ENCODE data around the gene RNLS. TPM values are rescaled to one million over a fixed set of nuclear protein-coding genes. Genes with fewer than 3 reads are reported as not detected.

The RNLS gene
- total RNA-seq, 1 donor from 2014 or later = 2.1 TPM

DNA sequence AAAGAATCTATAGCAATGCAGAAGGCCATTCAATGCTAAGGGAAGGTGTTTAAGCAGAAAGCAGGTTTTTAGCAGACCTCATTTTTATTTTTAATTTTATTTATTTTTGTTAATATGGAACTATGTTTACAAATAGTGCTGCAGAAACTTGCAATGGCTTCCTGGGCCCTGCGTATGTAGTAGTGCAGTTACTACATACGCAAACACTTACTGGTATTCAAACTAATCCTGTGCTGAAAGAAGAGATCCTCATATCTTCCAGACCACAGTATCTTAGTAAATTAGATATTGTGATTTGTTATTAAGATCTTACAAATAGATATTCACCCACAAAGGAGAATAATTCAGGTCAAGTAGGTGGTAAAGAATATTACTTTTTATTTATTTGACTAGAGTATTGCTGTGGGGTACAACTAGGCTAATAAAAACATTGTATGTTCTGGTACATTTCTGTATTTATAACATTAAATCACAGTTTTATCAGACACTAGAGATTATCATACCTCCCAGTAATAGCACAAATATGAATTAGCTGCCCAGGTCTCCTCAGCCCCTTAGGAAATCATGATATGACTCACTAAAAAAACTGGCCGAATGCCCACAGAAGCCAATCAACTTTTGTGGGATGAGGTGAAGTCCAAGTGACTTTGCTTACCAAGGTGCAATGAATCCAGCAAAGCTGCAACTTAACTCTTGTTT lies 57.6 kb downstream of the RNLS start:
- peaks cover 4% of the 10 kb centered on the region for H3K27me3 Mint-ChIP-seq
- no peak overlapping the region for H3K27ac Mint-ChIP-seq
- H3K4me3 Mint-ChIP-seq = no peak overlapping the region
- no peaks in the 10 kb centered on the region for H3K36me3 Mint-ChIP-seq (ENCODE audit: low read depth)
- H3K4me1 Mint-ChIP-seq = peaks cover 3% of the 10 kb centered on the region
- DNase-seq = no peak
- intact Hi-C loops (cut with micrococcal nuclease) = no loop called here
- H3K9me3 Mint-ChIP-seq = no peaks in the 10 kb centered on the region

DNA sequence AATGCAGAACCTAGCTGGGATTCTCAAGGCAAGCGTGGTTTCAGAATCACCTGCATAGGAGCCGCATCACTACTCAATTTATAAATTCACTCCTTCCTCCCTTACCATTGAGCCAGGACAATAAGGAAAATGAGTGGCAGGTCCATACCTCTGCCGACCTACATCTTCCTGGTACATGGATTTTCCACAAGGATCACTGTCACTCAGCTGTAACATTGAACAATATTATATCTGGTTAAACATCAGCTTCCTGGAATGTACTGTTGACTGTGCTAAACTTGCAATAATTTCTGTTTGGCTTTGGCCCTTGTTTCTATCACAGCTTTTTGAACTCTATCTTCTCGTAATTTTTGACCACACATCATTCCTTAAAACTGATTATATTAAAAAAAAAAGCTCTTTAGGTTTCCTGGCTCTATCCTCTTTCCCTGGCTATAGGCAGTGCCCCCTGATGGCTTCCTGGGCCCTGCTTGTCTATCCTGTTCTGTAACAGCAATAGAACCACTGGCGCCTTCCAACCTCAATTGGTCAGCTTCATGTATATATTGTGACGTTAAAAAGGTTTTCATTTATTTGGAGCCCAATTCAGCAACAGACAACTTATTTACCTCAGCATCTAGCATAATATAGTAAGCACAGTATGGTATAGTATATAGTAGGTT lies 59.2 kb downstream of the RNLS start:
- Mint-ChIP-seq H3K4me3 (no peak overlapping the region), H3K36me3 (ENCODE audit: low read depth) (no peaks in the 10 kb centered on the region), H3K4me1 (peaks cover 3% of the 10 kb centered on the region), H3K9me3 (no peaks in the 10 kb centered on the region), H3K27ac (no peak overlapping the region), H3K27me3 (peaks cover 9% of the 10 kb centered on the region)
- intact Hi-C loops (cut with micrococcal nuclease) = no loop called here
- DNase-seq = no peak

DNA sequence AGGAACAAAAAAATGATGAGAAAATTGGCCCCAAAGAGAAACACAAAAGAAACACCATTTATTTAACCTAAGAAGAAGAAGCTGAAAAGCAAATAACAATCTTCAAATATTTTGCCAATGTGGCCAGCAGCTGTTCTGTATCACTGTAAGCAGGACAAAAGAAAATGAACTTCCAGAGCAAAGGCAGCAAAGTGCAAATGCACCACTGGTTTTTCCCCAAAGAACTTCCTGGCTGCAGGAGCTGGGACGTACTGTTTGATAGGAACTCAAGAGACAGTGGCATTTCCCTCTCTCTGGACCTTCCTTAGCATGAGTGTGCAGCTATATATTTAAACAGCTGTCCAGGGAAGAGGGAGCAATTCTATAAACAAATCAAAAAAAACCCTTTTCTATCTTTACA lies 60.4 kb downstream of the RNLS start:
- H3K9me3 Mint-ChIP-seq = no peaks in the 10 kb centered on the region
- no peak for DNase-seq
- intact Hi-C loops (cut with micrococcal nuclease) = no loop called here
- H3K27me3 Mint-ChIP-seq = peaks cover 11% of the 10 kb centered on the region
- no peak overlapping the region for H3K4me3 Mint-ChIP-seq
- no peak overlapping the region for H3K27ac Mint-ChIP-seq
- no peaks in the 10 kb centered on the region for H3K4me1 Mint-ChIP-seq
- no peaks in the 10 kb centered on the region for H3K36me3 Mint-ChIP-seq (ENCODE audit: low read depth)

DNA sequence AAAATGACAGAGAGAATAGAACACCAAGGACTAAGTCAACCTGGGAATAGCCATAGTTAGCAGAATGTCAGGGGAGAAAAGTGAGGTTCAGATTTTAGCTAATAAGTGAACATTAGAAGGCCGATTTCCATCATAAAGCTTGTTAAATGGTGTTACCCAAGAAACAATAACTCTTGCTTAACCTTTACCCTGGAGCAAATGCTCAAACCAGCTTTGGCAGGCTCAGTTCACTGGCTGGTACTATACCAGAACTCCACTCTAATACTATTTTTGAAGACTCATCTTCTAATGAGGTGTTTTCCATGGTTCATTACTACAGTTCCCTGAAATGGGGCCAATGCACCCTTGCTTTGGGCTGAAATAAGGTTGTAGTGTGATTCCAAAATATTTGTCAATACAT lies 61.3 kb downstream of the RNLS start:
- Mint-ChIP-seq H3K9me3 (no peaks in the 10 kb centered on the region), H3K27me3 (peaks cover 10% of the 10 kb centered on the region), H3K4me1 (no peaks in the 10 kb centered on the region), H3K36me3 (ENCODE audit: low read depth) (no peaks in the 10 kb centered on the region), H3K4me3 (no peak overlapping the region), H3K27ac (no peak overlapping the region)
- intact Hi-C loops (cut with micrococcal nuclease) = no loop called here
- DNase-seq = no peak

DNA sequence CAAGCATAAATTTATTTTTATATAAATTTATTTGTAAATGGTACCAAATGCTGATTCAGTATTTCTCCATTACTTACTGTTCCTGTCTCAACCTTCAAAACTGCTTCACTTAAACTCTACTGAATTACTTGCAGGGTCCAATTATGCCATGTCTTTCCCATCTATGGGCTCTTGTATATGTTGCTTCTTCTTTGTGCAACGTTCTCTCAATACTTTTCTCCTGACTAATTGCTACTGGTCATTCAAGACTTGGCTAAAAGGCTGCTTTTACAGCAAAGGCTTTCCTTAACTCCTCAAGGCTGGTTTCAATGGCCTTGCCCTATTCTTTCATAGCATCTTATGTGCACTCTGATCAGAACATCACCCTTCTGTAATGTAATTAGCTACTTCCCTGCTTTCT lies 67.9 kb downstream of the RNLS start:
- no peak overlapping the region for H3K4me3 Mint-ChIP-seq
- peaks cover 14% of the 10 kb centered on the region for H3K9me3 Mint-ChIP-seq

DNA sequence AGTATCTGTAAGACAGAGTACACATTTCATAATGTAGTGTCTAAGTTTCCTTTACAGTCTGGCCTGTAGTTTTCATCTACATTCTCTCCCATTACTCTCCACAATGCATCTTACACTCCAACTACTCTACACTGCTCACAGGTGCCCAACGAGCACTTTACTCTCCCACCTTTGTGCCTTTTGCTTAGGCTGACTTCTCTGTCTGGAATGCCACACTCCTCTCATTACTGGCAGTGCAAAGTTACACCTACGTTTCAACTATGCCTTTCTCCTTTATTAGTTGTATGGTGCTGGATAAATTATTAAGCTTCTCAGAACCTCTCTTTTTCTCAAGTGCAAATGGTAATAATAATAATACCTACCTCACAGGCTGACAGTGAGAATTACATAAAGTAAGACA lies 70.5 kb downstream of the RNLS start:
- Mint-ChIP-seq H3K4me3 (no peak overlapping the region), H3K27me3 (peaks cover 9% of the 10 kb centered on the region), H3K4me1 (no peaks in the 10 kb centered on the region), H3K9me3 (peaks cover 14% of the 10 kb centered on the region), H3K27ac (no peak overlapping the region), H3K36me3 (ENCODE audit: low read depth) (no peaks in the 10 kb centered on the region)
- no peak for DNase-seq
- intact Hi-C loops (cut with micrococcal nuclease) = no loop called here

More for the DNA sequence above, 67.9 kb downstream of the RNLS start:
- no peaks in the 10 kb centered on the region for H3K4me1 Mint-ChIP-seq
- intact Hi-C loops (cut with micrococcal nuclease) = no loop called here
- H3K36me3 Mint-ChIP-seq (ENCODE audit: low read depth) = no peaks in the 10 kb centered on the region
- H3K27me3 Mint-ChIP-seq = peaks cover 11% of the 10 kb centered on the region
- no peak overlapping the region for H3K27ac Mint-ChIP-seq
- DNase-seq = no peak

DNA sequence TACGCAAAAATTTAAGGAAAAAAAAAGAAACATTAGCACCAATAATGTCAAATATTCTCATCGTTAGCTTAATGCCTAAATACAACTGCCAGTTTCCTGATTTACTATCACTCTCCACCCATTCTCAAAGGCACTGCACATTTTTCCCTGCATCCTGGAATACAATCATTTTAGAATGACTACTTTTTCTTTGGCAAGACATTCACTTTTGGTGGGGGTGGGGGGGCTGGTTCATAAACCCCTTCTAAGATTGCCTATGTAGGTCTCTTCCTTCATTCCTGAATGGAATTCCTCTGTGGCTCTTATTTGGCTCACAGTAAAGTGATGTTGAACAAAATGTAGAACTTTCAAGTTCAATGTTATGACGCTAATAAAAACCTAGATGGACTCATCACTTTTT lies 74.3 kb downstream of the RNLS start:
- no peaks in the 10 kb centered on the region for H3K9me3 Mint-ChIP-seq
- intact Hi-C loops (cut with micrococcal nuclease) = no loop called here
- H3K27ac Mint-ChIP-seq = no peak overlapping the region
- H3K27me3 Mint-ChIP-seq = peaks cover 10% of the 10 kb centered on the region
- no peak for DNase-seq
- no peaks in the 10 kb centered on the region for H3K4me1 Mint-ChIP-seq
- no peaks in the 10 kb centered on the region for H3K36me3 Mint-ChIP-seq (ENCODE audit: low read depth)
- H3K4me3 Mint-ChIP-seq = no peak overlapping the region

DNA sequence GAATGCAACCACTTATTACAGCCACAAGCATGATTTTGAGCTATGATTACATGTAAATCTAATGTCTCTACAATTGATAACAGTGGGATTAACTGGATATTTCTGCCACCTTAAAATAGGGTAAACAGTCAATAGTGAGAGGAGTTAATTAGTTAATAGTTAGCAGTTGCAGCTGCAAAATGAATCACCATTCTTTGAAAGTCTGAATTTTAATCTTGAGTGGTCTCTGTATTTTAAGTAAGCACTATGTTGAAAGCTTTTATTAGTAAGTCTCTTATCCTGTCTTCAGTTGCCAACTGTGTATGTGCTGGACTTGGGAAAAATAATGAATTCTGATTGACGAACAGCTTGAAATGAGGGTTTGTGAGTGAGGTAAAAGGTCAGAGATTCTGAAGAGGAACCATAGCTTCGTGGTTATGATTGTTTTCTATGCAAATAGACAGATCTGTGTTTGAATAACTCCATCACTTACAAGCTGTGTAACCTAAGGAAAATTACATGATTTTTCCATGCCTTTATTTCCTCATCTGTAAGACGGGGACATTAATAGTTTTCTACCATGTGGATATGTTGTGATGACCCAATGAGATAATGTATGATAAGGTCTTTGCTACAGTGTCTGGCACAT lies 75.2 kb downstream of the RNLS start:
- no peaks in the 10 kb centered on the region for H3K9me3 Mint-ChIP-seq
- H3K36me3 Mint-ChIP-seq (ENCODE audit: low read depth) = no peaks in the 10 kb centered on the region
- no peak overlapping the region for H3K27ac Mint-ChIP-seq
- intact Hi-C loops (cut with micrococcal nuclease) = no loop called here
- peaks cover 10% of the 10 kb centered on the region for H3K27me3 Mint-ChIP-seq
- no peaks in the 10 kb centered on the region for H3K4me1 Mint-ChIP-seq
- no peak overlapping the region for H3K4me3 Mint-ChIP-seq
- DNase-seq = no peak

DNA sequence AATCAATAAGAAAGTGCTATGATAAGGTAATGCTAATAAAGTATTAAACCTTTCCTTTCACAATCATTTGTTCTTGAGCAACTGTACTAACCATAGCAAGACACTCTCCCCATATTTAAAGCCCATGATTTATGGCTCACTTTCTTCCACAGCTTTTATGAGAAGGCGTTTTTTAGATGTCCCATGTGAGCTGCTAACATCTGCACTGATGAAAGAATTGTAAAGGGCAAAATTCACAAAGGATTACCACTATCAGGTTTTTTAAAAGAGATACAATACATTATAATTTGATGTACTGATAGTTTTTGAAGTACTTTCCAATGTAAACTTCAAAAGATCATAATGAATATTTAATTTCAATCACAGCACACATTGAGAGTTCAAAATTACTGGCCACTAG lies 75.7 kb downstream of the RNLS start:
- no peaks in the 10 kb centered on the region for H3K36me3 Mint-ChIP-seq (ENCODE audit: low read depth)
- no peak overlapping the region for H3K27ac Mint-ChIP-seq
- no peaks in the 10 kb centered on the region for H3K4me1 Mint-ChIP-seq
- H3K27me3 Mint-ChIP-seq = peaks cover 10% of the 10 kb centered on the region
- DNase-seq = no peak
- H3K9me3 Mint-ChIP-seq = no peaks in the 10 kb centered on the region
- intact Hi-C loops (cut with micrococcal nuclease) = no loop called here
- no peak overlapping the region for H3K4me3 Mint-ChIP-seq

DNA sequence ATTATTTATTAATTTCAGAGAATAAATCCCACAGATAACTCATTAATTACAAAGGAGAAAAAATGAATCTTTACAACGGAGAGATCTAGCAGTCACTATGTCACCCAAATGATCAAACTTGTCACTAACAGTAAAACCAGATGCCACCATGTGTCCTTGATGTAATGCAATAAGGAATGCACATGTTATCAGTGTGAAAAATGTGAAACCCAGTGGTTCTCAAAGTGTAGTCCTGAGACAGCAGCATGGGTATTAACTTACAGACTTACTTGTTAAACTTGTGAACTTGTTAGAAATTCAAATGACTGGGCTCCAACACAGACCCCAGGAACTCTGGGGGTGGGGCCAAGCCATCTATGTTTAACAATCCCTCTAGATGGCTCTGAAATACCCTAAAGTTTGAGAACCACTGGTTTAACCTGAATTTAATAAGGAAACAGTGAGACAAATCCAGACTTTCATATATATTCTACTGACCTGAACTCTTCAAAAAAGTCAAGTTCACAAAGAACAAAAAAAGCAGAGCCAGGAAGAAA lies 77.4 kb downstream of the RNLS start:
- intact Hi-C loops (cut with micrococcal nuclease) = no loop called here
- Mint-ChIP-seq H3K9me3 (peaks cover 3% of the 10 kb centered on the region), H3K27me3 (peaks cover 12% of the 10 kb centered on the region), H3K27ac (no peak overlapping the region), H3K4me3 (no peak overlapping the region), H3K36me3 (ENCODE audit: low read depth) (no peaks in the 10 kb centered on the region), H3K4me1 (no peaks in the 10 kb centered on the region)
- no peak for DNase-seq

DNA sequence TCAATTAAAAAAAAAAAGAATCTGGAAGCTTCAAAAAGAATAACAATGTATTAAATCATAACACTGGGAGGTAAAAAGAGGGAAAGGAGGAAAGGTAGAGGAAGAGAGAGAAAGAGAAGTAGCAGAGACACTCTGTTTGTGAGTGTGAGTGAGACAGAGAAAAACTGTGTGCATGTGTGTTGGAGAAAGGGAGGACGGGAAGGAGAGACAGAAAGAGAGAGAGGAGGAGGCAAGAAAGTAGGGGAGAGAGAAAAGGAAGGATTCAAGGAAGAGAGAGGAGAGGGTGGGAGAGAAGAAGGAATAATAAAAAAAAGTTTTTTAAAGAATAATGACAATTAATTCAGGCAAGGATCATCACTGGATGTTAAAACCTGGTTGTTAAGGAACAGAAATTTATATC lies 77.9 kb downstream of the RNLS start:
- peaks cover 12% of the 10 kb centered on the region for H3K27me3 Mint-ChIP-seq
- peaks cover 3% of the 10 kb centered on the region for H3K9me3 Mint-ChIP-seq
- H3K4me3 Mint-ChIP-seq = no peak overlapping the region
- H3K4me1 Mint-ChIP-seq = no peaks in the 10 kb centered on the region
- intact Hi-C loops (cut with micrococcal nuclease) = no loop called here
- no peak for DNase-seq
- H3K36me3 Mint-ChIP-seq (ENCODE audit: low read depth) = no peaks in the 10 kb centered on the region
- no peak overlapping the region for H3K27ac Mint-ChIP-seq

DNA sequence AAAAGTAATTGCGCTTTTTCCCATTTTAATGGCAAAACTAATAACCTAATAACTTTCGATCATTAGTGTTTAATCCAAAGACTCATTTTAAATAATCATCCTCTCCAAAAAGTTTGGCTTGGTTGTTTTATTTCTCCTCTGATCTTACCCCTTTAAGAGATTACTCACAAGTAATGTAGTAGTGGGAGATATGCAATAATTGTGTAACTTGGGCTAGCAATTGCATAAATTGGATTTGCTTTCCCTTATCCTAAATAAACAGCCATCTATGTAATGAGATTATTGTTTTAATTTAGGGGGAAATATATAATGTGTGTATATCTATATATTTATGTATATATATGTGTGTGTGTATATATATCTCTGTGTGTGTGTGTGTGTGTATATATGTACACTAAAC lies 82.5 kb downstream of the RNLS start:
- no peak for DNase-seq
- Mint-ChIP-seq H3K27ac (no peak overlapping the region), H3K4me1 (no peaks in the 10 kb centered on the region), H3K4me3 (no peak overlapping the region), H3K27me3 (peaks cover 7% of the 10 kb centered on the region), H3K9me3 (peaks cover 3% of the 10 kb centered on the region), H3K36me3 (ENCODE audit: low read depth) (no peaks in the 10 kb centered on the region)
- intact Hi-C loops (cut with micrococcal nuclease) = no loop called here

DNA sequence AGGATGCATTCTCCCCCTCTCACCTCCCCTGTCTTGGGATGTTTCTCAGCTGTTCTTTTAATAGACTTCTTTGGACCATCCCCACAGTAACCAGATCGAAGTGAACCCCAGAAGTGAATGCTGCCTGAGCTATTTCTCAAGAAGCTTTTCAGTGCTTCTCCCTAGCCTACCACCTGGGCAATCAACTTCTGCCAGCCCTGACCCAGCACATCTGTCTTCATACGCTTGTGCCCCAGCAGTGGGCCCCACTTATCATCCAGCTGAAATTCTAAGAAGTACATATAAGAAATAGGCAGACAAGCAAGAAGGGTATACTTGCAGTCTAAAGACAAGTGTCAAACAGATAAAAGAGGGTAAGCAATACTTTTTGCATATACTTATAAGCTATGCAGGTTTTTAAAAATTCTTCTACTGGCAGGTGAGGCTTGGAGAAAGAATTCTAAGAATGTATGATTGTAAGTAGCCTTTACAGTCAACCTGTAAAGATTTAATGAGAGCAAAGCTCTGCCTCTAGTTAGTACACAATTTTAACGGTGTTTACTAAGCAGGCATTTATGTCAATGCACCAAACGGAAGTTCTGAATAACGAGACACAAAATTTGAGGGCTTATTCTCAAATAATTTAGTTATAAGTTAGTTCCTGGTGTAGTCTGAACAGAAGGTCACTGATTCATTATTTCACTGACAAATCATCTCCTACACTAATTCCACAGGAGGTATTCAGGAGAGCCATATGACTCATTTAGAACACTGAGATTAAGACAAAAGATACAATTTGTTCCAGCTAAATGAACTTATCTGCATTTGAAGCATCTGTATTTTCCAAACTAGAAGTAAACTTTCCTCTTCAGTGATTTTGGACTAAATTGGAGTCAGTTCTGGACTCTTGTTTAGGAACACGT lies 83.3 kb downstream of the RNLS start:
- Mint-ChIP-seq H3K4me3 (no peak overlapping the region), H3K27ac (no peak overlapping the region), H3K4me1 (no peaks in the 10 kb centered on the region), H3K36me3 (ENCODE audit: low read depth) (no peaks in the 10 kb centered on the region), H3K27me3 (peaks cover 6% of the 10 kb centered on the region), H3K9me3 (peaks cover 3% of the 10 kb centered on the region)
- no peak for DNase-seq
- intact Hi-C loops (cut with micrococcal nuclease) = no loop called here
